Spleen (tissue), 7 donors: ENCODE data around the gene PIP5K1B.
"Not testable (repeated sequence)": the region's sequence is repeated elsewhere in the genome, so short reads cannot be mapped to it uniquely, and the experiment has no call there.

ENCODE experiments used
- CTCF ChIP-seq, 11 experiments: fragments of 200-600 bp in 7 of 11; fragments of 450-650 bp in 4 of 11; sonication (generic) in 4 of 11; IDR thresholded peaks in 8 of 11; conservative IDR thresholded peaks in 3 of 11; 1 replicate in 7 of 11; 2 replicates in 4 of 11; pipeline versions ENCODE4 v1.4.0 to v1.8.0; 2016 to 2021; ENCODE audit warnings: antibody characterized with exemption in 11 of 11, inconsistent platforms in 4 of 11, mild to moderate bottlenecking in 1 of 11
- POLR2A ChIP-seq, 3 donors: fragments of 450-650 bp; IDR thresholded peaks; one replicate each; pipeline ENCODE4 v1.5.1; 2017; ENCODE audit warnings: antibody characterized with exemption in 3 of 3, mild to moderate bottlenecking in 1 of 3
- POLR2AphosphoS5 ChIP-seq, 3 donors: sonication (generic); formaldehyde crosslinking; IDR thresholded peaks; one replicate each; pipeline ENCODE4 v1.5.1; 2017; ENCODE audit warnings: antibody characterized with exemption in 3 of 3
- donor health status: DM: no; HTN: no; CAD: no; lungs with moderate emphysema.
- donor health status: DM: no; HTN: no; CAD: no.
- donor health status: DM: no; HTN: no; CAD: no.

- not testable (repeated sequence) for TF ChIP-seq CTCF (IDR thresholded peaks at IDR 0.05 in 8 of 11, conservative IDR thresholded peaks at IDR 0.05 in 3 of 11); POLR2A (IDR thresholded peaks at IDR 0.05); POLR2AphosphoS5 (IDR thresholded peaks at IDR 0.05)
Measured at GRCh38 chr9:69050936-69051335, 345.9 kb downstream of the PIP5K1B start.
